DND-41 (cell line): ENCODE results near the gene MUC5B.
A peak's percentile ranks its signal among the peaks of the same experiment; 100 is the strongest.

ENCODE experiments used
- EZH2 ChIP-seq: IDR thresholded peaks from 3 replicates; pipeline ENCODE4 v1.6.1; 2012; ENCODE audit warnings: borderline replicate concordance, low read depth, mild to moderate bottlenecking, moderate library complexity, low read length, inconsistent platforms; ENCODE audit not compliant: severe bottlenecking
- TF ChIP-seq, protein P1 (sequence below): IDR thresholded peaks from 2 replicates; pipeline ENCODE4 v1.5.1; 2012; ENCODE audit warnings: borderline replicate concordance, low read length, moderate library complexity, mild to moderate bottlenecking; ENCODE audit not compliant: poor library complexity, severe bottlenecking; ENCODE audit errors: extremely low read depth

DNA sequence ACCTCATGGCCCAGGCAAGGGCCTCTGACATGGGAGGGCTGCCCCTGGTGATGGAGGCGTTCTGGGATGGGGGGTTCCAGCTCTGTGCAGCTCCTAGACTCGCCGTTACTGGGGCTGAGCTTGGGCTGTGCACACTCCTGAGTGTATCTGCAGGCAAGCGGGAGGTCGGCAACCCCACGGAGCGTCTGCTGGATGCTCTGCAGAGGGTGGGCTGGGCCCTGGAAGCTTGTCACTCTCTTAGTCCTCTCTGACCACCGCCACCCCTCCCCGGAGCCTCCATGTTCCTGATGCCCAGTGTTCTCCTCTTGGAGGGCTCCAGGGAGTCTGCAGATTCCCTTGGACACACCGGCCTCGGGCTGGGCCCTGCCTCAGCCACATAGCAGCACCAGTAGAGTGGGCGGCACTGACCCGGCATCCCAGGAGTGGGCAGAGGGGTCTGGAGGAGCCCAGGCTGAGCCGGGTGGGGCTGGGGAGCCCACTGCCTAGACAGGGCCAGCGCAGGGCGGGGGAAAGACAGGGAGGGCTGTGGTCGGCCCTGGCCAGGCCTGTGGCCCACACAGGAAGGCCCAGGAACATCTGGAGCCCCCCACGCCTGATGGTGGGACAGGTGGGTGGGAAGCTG lies 20.6 kb upstream of the MUC5B start:
- TF ChIP-seq, protein P1, sequence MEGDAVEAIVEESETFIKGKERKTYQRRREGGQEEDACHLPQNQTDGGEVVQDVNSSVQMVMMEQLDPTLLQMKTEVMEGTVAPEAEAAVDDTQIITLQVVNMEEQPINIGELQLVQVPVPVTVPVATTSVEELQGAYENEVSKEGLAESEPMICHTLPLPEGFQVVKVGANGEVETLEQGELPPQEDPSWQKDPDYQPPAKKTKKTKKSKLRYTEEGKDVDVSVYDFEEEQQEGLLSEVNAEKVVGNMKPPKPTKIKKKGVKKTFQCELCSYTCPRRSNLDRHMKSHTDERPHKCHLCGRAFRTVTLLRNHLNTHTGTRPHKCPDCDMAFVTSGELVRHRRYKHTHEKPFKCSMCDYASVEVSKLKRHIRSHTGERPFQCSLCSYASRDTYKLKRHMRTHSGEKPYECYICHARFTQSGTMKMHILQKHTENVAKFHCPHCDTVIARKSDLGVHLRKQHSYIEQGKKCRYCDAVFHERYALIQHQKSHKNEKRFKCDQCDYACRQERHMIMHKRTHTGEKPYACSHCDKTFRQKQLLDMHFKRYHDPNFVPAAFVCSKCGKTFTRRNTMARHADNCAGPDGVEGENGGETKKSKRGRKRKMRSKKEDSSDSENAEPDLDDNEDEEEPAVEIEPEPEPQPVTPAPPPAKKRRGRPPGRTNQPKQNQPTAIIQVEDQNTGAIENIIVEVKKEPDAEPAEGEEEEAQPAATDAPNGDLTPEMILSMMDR, result peak; percentile 2
- TF ChIP-seq EZH2, result no peak
